ENCODE data around the gene MBD5. TPM values are rescaled to one million over a fixed set of nuclear protein-coding genes. Genes with fewer than 3 reads are reported as not detected.

MBD5 gene
- total RNA-seq, 1 donor from 2014 or later = 36.6 TPM

DNA sequence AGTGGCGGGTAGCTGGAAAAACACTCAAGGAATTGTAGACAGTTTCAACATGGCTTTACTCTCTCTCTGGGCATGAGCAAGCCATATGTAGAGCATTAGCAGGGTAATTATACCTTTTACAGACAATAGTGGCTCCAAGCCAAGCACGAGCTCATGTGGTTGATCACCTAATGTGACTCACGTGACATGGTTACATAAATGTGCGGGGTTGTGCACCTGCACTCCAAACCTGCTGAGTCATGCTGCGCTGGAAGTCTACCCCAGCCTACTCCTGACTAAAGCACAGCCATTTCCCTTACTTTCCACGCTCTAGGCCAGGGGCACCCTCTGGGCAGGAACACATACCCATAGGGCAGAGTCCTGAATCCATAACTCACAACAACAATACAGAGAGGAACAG lies 232.8 kb downstream of the MBD5 start:
- DNase-seq (ENCODE audit: missing footprints) (no peak), ATAC-seq (no peak)
- intact Hi-C loops (cut with DNase I) = no loop called here

DNA sequence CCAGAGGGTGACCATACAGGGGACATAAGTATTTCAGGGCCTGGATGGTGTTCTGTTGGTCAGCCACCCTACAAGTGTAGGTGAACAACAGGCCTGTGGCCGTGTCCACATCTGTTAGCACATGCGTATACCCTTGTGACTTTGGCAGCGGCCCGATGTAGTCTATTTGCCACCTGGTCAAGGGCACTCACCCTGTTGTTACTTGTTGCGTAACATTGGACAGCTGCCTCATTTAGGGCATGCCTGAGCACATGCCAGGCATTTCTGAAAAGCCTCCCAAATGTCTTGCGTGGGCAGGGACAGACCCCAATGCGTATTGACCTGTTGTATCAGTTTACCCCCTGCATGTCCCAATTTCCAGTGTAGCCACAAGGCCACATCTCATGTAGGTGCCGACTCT lies 235.0 kb downstream of the MBD5 start:
- DNase-seq (ENCODE audit: missing footprints) (no peak), ATAC-seq (no peak)
- intact Hi-C loops (cut with DNase I) = no loop called here

DNA sequence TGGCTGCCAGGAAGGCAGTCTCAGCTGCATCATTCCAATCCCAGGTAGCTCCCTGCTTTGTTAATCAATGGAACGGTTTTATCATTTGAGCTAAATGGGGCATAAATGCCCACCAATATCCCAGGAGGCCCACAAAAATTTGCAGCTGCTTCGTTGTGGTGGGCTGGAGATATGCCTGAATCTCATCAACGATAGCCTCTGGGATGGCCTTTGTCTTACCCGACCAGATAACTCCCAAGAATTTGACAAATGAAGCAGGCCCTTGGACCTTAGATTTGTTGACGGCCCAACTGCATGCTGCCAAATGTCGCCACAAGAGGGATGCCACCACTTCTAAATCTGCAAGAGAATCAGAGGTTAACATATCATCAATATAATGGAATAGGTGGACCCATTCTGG lies 236.4 kb downstream of the MBD5 start:
- DNase-seq (ENCODE audit: missing footprints) (no peak), ATAC-seq (no peak)
- intact Hi-C loops (cut with DNase I) = no loop called here

DNA sequence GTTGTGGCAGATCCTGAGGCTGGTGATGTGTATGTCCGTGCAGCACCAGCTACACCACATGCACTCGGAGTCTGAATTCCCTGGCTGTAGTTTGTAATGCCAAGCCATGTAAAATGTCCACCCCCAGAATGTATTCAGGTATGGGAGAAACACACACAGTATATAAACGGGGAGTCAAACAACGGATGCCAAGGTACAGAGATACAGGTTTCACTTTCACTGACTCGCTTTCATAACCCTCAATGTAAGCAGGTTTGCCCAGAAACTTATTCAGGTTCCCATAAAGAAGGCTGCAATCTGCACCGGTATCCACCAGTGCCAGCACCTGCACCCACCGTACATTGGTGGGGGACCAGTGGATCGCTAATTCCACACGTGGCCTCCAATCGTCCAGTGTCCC lies 237.2 kb downstream of the MBD5 start:
- intact Hi-C loops (cut with DNase I) = no loop called here
- no peak for DNase-seq (ENCODE audit: missing footprints)
- no peak for ATAC-seq

DNA sequence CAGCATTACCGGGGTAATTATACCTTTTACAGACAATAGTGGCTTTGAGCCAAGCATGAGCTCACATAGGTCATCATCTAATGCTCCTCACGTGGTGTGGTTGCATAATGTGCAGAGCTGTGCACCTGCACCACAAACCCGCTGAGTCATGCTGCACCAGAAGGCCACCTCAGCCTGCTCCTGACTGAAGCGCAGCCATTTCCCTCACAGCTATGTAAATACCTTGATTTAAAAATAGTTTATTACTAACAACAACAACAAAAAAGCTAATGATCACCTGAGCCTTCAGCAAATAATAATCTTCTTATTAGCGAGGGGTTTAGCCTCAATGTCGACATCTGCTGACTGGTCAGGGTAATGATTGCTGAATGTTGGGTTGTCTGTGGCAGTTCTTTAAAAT lies 238.8 kb downstream of the MBD5 start:
- intact Hi-C loops (cut with DNase I) = no loop called here
- ATAC-seq (no peak), DNase-seq (ENCODE audit: missing footprints) (no peak)

DNA sequence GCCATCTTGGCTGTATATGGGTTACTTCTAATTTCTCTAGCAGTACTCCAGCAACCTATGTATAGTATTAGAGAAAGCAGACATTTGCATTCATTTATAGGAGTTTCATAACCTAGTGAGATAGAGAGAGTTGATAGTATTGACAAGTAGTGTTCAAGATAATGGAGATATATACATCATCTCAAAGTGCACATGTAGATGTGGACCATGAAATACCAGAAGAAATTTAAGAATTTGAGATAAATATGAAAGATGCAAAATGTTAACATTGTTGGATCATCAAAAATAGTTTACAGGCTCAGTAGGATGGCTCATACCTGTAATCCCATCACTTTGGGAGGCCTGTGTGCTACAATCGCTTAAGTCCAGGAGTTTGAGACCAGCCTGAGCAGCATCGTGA lies 243.0 kb downstream of the MBD5 start:
- ATAC-seq (no peak), DNase-seq (ENCODE audit: missing footprints) (no peak)
- intact Hi-C loops (cut with DNase I) = no loop called here

DNA sequence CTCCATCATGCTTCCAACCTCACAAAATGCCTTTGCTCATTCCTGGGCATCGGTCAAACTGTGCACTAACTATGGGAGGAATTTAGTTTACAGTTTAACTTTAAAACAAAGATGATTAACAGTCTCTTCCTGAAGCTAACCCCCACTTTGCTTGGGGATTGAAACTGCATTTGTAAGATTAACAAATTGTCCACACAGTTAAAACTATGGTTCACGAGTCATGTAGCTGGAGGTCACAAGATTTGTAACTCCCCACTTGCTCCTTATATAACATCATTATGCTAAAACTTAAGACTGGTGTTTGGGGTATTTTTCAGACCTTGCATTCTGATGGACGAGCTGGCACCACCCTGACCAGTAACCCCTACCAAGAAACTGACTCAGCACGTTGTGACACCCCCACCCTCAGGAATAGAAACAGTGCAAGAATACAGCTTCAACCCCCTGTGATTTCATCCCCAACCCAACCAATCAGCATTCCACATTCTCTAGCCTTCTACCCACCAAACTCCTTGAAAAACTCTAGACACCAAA lies 252.3 kb downstream of the MBD5 start:
- intact Hi-C loops (cut with DNase I) = no loop called here
- no peak for ATAC-seq
- DNase-seq (ENCODE audit: missing footprints) = no peak

DNA sequence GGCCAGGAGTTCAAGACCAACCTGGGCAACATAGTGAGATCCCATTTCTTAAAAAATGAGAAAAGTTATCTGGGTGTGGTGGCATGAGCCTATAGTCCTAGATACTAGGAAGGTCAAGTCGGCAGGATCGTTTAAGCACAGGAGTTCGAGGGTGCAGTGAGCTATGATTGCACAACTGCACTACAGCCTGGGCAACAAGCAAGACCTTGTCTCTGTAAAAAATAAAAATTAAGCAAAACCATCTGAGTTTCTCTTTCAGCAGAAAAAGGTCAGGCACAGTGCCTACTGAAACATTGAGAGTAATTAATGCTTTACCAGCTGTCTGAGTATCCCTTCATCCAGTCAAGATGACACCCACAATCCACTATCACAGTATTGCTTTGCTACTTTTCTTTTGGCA lies 258.3 kb downstream of the MBD5 start:
- intact Hi-C loops (cut with DNase I) = no loop called here
- DNase-seq (ENCODE audit: missing footprints) (no peak), ATAC-seq (no peak)

DNA sequence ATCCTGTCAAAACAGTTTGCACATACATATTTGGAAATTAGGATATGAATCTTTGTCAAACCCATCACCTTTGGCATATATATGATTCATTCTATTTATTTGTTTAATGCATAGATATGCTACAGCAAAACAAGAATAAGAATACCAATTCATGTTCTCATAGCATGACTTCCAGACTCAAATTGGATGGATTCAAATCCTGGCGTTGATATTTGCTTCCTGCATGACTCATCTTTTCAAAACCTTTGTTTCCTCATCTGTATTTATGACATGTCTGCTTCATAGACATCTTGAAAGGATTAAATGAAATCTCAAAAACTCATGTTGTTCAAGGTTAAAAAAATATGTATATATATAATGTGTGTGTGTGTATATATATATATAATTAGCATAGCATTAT lies 261.3 kb downstream of the MBD5 start:
- ATAC-seq (no peak), DNase-seq (ENCODE audit: missing footprints) (no peak)
- intact Hi-C loops (cut with DNase I) = no loop called here

DNA sequence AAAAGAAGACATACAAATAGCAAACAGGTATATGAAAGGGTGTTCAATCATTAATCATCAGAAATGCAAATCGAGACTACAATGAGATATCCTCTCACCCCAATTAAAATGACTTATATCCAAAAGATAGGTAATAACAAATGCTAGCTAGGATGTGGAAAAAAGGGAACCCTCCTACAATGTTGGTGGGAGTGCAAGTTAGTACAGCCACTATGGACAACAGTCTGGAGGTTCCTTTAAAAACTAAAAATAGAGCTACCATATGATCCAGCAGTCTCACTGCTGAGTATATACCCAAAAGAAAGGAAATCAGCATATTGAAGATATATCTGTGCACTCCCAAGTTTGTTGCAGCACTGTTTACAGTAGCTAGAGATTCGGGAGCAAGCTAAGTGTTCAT lies 271.5 kb downstream of the MBD5 start:
- intact Hi-C loops (cut with DNase I) = no loop called here
- DNase-seq (ENCODE audit: missing footprints) (no peak), ATAC-seq (no peak)

DNA sequence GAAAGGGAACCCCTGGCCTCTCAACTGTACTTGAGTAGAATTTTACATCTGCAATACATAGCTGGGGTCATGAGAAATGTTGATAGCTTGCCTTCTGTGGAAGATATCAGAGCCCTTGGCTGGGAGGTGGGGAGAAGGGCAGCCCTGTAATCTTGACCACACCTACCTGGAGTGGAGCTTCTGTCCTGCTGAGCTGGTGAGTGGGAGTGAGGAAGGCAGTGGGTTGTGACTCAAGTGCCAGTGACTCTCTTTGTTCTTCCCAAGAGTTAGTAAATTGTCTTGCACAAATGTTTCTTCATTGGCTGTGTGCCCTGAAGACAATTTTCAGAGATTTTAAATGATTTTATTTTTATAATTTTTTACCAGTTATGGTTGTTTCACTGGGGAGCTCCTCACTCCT lies 277.3 kb downstream of the MBD5 start:
- intact Hi-C loops (cut with DNase I) = no loop called here
- ATAC-seq = no peak

DNA sequence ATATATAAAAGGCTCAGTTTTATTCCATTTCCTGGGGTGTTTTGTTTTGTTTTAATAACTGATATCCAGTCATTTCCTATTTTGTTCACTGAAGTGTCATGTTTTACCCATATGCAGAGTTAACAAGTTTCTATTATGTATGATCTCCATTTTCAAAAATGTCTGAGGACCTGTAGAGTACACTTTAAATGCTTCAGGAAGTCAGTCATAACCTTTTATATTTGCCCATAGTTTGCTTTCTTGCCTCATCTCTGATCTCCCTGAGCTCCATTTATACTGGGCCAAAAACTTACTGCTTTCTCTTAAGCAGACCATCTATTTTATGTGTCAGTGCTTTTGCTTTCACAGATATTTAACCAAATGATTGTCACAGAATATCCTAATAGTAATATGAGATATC lies 278.7 kb downstream of the MBD5 start:
- ATAC-seq (no peak), DNase-seq (ENCODE audit: missing footprints) (no peak)
- intact Hi-C loops (cut with DNase I) = no loop called here

More for the DNA sequence above, 277.3 kb downstream of the MBD5 start:
- no peak for DNase-seq (ENCODE audit: missing footprints)

DNA sequence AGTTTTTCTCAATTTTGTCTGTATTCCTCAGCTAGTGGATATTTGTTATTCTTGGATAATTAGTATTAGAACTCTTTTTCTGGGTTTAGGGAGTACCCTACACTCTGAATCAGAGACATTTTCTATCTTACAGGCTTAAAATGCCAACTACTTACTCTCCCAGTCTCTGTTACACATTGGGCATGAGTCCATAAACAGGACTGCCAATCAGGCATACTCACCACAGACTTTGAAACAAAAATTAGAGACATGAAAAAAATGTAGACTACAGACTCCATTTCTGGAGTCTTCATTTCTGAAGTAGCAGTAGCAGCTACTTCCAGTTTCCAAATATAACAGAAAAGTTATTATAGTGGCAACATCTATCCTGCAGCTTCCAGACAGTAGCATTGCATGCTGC lies 279.7 kb downstream of the MBD5 start:
- no peak for ATAC-seq
- no peak for DNase-seq (ENCODE audit: missing footprints)
- intact Hi-C loops (cut with DNase I) = no loop called here

DNA sequence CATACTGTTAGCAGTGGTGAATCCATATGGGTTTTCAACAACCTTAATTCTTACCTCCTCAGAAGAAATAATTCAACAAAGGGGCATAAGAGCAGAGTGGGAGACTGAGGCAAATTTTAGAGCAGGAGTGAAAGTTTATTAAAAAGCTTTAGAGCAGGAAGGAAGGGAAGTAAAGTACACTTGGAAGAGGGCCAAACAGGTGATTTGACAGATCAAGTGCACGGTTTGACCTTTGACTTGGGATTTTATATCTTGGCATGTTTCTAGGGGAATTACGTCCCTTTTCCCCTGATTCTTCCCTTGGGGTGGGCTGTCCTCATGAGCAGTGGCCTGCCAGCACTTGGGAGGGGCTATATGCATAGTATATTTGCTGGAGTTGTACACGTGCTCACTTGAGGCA lies 280.5 kb downstream of the MBD5 start:
- intact Hi-C loops (cut with DNase I) = no loop called here
- no peak for DNase-seq (ENCODE audit: missing footprints)
- no peak for ATAC-seq

DNA sequence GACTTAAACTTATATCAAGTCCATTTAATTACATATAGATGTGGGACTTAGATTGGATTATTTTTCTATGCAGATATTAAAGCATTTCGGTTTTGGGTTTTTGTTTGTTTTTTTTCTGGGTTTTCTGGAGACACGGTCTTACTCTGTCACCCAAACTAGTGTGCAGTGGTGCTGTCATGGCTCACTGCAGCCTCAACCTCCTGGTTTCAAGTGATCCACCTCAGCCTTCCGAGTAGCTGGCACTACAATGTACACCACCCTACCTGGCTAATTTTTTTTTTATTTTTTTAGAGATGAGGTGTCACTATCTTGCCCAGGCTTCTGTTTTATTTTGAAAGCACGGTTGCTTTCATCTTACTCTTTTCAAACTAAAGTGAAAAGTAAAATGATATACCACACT lies 281.6 kb downstream of the MBD5 start:
- intact Hi-C loops (cut with DNase I) = no loop called here
- ATAC-seq (no peak), DNase-seq (ENCODE audit: missing footprints) (no peak)

DNA sequence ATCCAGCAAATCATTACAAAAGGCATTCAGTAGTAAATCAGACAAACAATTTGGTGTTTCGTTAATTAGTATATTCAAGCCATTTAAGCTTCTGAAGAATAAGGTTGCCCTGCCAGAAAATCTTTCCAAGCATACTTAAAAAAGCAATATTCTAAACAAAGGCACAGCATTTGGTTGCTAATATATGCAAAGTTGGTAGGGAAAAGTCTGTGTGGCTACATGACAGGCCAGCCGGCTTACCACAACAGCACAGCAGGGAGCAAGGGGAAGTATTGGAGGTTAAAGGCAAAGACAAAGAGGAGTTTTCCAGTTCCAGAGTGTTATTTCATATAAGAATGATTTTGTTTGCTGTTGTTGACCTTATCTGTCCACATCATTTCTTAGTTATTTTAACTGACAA lies 282.3 kb downstream of the MBD5 start:
- intact Hi-C loops (cut with DNase I) = no loop called here
- no peak for DNase-seq (ENCODE audit: missing footprints)
- ATAC-seq = no peak

DNA sequence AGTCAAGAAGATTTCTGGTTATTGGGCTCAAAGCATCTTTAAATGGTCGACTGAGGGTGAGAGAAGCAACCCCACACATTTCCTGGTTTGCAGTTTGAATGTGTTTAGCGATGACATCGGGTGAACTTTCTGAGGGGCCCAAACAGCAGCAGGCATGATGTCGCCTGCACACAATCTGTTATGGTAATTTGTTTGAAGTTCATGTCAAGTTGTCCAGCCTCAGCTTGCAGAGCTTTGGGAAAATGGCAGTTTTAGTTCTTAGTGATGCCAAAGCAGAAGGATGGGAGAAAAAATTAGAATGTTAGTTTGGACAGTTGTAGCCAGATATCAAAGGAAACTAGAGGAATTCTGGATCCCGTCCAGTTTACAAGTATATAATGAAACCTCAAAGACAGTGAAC lies 284.6 kb downstream of the MBD5 start:
- intact Hi-C loops (cut with DNase I) = no loop called here
- no peak for ATAC-seq

DNA sequence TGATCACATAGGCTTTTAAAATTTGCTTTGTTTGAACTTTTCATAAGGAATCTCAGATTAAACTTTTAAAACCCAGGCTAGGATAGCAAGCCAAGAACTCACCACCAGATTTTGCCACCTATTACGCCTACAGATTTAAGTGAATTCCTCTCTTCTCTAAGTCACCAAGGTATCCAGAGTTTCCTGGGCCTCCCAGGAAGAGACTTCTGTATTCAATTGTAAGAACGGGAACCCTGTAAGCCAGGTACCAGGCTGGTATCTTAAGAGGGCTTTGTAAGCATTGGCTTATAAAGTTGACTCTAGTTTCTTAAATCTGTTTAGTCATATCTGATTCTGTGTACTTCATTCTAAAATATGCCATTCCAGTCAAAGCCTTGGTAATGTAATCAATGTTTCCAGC lies 285.1 kb downstream of the MBD5 start:
- intact Hi-C loops (cut with DNase I) = no loop called here
- DNase-seq (ENCODE audit: missing footprints) (no peak), ATAC-seq (no peak)

More for the DNA sequence above, 284.6 kb downstream of the MBD5 start:
- no peak for DNase-seq (ENCODE audit: missing footprints)

DNA sequence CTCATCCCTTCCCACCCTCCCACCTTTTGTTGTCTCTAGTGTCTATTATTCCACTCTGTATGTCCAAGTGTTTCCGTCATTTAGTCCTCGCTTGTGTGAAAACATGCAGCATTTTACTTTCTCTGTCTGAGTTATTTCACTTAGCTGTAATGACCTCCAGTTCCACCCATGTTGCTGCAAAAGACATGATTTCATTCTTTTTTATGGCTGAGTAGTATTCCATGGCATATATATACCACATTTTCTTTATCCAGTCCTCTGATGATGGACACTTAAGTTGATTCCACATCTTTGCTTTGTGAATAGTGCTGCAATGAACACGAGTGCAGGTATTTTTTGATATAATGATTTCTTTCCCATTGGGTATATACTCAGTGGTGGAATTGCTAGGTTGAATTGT lies 296.7 kb downstream of the MBD5 start:
- DNase-seq (ENCODE audit: missing footprints) (no peak), ATAC-seq (no peak)
- intact Hi-C loops (cut with DNase I) = no loop called here

DNA sequence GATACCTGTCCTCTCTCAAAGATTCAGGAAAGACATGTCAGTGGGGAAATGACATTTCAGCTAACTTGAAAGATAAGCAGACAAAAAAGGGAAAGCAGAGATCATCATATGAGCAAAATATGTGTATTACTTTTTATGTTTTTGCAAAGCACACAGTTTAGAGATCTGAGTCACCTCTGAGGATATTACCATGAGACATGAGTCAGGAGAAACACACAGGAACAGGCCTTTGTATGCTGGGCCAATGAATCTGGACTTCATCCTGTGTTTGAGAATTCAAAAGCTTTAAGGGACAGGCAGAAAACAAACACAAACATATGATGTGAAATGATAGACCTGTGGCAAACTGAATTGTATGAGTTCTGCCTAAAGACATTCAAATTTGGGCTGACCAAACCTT lies 317.6 kb downstream of the MBD5 start:
- ATAC-seq (no peak), DNase-seq (ENCODE audit: missing footprints) (no peak)
- intact Hi-C loops (cut with DNase I) = no loop called here

DNA sequence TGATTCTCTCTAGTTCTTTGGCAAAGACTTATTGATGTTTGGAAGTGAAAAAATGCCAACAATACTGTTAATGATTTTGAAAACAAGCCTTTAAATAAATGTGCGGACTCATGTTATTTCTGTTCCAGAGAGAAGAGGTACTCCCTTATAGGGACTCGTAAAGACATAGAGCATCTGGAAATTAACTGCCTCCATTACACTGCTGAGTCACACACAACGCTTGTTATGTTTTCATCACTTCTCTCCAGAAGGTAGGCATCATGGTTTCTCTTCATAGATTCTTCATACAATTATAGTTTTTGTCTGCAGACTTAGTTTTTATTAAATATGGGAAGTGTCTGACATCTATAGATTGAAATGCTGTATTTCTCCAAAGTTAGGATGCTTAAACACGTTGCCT lies 321.2 kb downstream of the MBD5 start:
- DNase-seq (ENCODE audit: missing footprints) (no peak), ATAC-seq (no peak)
- intact Hi-C loops (cut with DNase I) = no loop called here

DNA sequence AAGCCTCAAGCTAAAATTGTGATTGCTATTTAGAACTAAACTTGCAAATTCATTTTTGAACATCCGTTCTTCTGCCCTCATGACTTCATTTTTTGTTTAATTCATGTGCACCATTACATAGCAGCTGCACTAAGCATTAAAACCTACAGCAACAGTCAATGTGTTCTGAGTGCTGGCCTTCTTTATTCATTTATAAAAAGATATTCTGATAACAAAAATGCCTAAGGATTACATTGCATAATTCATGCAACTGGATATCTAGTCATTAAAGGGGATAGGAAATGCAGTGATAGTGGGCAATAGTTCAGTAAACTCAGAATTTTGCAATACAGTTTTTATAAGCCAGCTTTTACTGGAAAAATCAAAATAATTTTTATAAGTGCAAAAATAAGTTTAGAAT lies 329.3 kb downstream of the MBD5 start:
- DNase-seq (ENCODE audit: missing footprints) = no peak
- ATAC-seq = no peak
- intact Hi-C loops (cut with DNase I) = no loop called here
